ENCODE results near the gene C6orf58. TPM values are rescaled to one million over a fixed set of nuclear protein-coding genes. Genes with fewer than 3 reads are reported as not detected.

The C6orf58 gene
- total RNA-seq, 1 experiment from 2014 or later = not detected

DNA sequence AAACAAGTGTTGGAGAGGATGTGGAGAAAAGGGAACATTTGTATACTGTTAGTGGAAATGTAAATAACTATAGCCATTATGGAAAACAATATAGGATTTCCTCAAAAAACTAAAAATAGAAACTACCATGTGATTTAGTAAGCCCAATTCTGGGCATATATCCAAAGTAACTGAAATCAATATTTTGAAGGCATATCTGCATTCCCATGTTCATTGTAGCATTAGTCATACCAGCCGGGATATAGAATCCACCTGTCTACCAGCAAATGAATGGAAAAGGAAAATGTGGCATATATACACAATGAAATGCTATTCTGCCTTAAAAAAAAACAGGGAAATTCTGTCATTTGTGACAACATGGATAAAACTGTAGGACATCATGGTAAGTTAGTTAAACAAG, 15.3 kb upstream of the C6orf58 start:
- no peaks in the 10 kb centered on the region for H3K27me3 ChIP-seq (ENCODE audit: insufficient read depth, low read length)
- no peak overlapping the region for H4K91ac ChIP-seq (ENCODE audit: insufficient read length, low read depth, low read length)
- no peaks in the 10 kb centered on the region for H3K36me3 Mint-ChIP-seq (ENCODE audit: insufficient read depth in 1 of 3, low read depth in 3 of 3)
- no peak overlapping the region for H2AK5ac ChIP-seq (ENCODE audit: insufficient read length, low read length)
- H3K4me2 ChIP-seq (ENCODE audit: insufficient read depth, insufficient read length, low read length) = no peak overlapping the region
- no peaks in the 10 kb centered on the region for H4K20me1 ChIP-seq (ENCODE audit: control insufficient read depth, insufficient read depth, insufficient read length)
- H4K5ac ChIP-seq (ENCODE audit: insufficient read length, low read depth, low read length) = no peak overlapping the region
- no peaks in the 10 kb centered on the region for H3K79me2 ChIP-seq (ENCODE audit: insufficient read depth, low read length)
- H3K27me3 Mint-ChIP-seq (ENCODE audit: low read depth) = no peaks in the 10 kb centered on the region
- no peak overlapping the region for H3K23ac ChIP-seq (ENCODE audit: insufficient read length, low read depth, low read length)
- H3K9me3 ChIP-seq (ENCODE audit: control insufficient read depth, low read depth, low read length) = no peaks in the 10 kb centered on the region
- no peak overlapping the region for H3K9ac ChIP-seq (ENCODE audit: extremely low read depth, insufficient read length, low read length)
- WGBS (ENCODE audit: extremely low coverage, insufficient read length, low lambda C conversion rate) = no CpG with 5 or more reads among the region's 1 CpG
- H2BK12ac ChIP-seq (ENCODE audit: insufficient read length, low read depth, low read length) = no peak overlapping the region
- no peak overlapping the region for H2BK5ac ChIP-seq (ENCODE audit: insufficient read length, low read length)
- no peak for DNase-seq
- no peak overlapping the region for H2BK120ac ChIP-seq (ENCODE audit: low read depth, low read length, poor library complexity, severe bottlenecking)
- no peak overlapping the region for H2BK20ac ChIP-seq (ENCODE audit: low read depth, low read length, poor library complexity, severe bottlenecking)
- no peaks in the 10 kb centered on the region for H3K9me3 Mint-ChIP-seq
- H3K27ac Mint-ChIP-seq = no peak overlapping the region
- no peaks in the 10 kb centered on the region for H3K4me1 ChIP-seq (ENCODE audit: insufficient read depth, low read length)
- H3K4ac ChIP-seq (ENCODE audit: low read depth, low read length) = no peak overlapping the region
- TF ChIP-seq, protein P1, sequence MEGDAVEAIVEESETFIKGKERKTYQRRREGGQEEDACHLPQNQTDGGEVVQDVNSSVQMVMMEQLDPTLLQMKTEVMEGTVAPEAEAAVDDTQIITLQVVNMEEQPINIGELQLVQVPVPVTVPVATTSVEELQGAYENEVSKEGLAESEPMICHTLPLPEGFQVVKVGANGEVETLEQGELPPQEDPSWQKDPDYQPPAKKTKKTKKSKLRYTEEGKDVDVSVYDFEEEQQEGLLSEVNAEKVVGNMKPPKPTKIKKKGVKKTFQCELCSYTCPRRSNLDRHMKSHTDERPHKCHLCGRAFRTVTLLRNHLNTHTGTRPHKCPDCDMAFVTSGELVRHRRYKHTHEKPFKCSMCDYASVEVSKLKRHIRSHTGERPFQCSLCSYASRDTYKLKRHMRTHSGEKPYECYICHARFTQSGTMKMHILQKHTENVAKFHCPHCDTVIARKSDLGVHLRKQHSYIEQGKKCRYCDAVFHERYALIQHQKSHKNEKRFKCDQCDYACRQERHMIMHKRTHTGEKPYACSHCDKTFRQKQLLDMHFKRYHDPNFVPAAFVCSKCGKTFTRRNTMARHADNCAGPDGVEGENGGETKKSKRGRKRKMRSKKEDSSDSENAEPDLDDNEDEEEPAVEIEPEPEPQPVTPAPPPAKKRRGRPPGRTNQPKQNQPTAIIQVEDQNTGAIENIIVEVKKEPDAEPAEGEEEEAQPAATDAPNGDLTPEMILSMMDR (conservative IDR thresholded peaks at IDR 0.05) = no peak
- H3K4me1 Mint-ChIP-seq = no peaks in the 10 kb centered on the region
- H2BK15ac ChIP-seq (ENCODE audit: low read depth, low read length) = no peak overlapping the region
- no peaks in the 10 kb centered on the region for H3K23me2 ChIP-seq (ENCODE audit: insufficient read length, low read depth, low read length, poor library complexity, severe bottlenecking)
- H3K18ac ChIP-seq (ENCODE audit: insufficient read length, low read depth, low read length) = no peak overlapping the region
- no peak overlapping the region for H3K27ac ChIP-seq (ENCODE audit: insufficient read length, low read depth, low read length)
- no peaks in the 10 kb centered on the region for H3K79me1 ChIP-seq (ENCODE audit: insufficient read depth, low read depth, low read length, poor library complexity, severe bottlenecking)
- H3K4me3 Mint-ChIP-seq = no peak overlapping the region
- no peak overlapping the region for H4K8ac ChIP-seq (replicated peaks; ENCODE audit: insufficient read length, low read depth, low read length)
- no peak overlapping the region for H2AFZ ChIP-seq (ENCODE audit: low read length)
- H3T11ph ChIP-seq (ENCODE audit: low read length) = no peak overlapping the region
- no peak overlapping the region for H3K14ac ChIP-seq (ENCODE audit: insufficient read depth, low read length)
- H3K56ac ChIP-seq (ENCODE audit: insufficient read length, low read depth, low read length) = no peak overlapping the region

Measured in H9 (cell line).